GM18951 (cell line): ENCODE results near the gene FABP1.

Source experiments
- POLR2A ChIP-seq: IDR thresholded peaks from 4 replicates; pipeline ENCODE4 v1.6.1; 2011; ENCODE audit warnings: mild to moderate bottlenecking; ENCODE audit not compliant: insufficient read length, insufficient read depth; ENCODE audit errors: extremely low read depth
- in situ Hi-C: fragments of 300-500 bp; cut with MboI; formaldehyde crosslinking; loops from one replicate; pipeline ENCODE4 v1.12.0; 2022; ENCODE audit warnings: low sequenced_read_pairs, mixed read lengths, inconsistent platforms; ENCODE audit not compliant: unreplicated experiment

FABP1 gene

DNA sequence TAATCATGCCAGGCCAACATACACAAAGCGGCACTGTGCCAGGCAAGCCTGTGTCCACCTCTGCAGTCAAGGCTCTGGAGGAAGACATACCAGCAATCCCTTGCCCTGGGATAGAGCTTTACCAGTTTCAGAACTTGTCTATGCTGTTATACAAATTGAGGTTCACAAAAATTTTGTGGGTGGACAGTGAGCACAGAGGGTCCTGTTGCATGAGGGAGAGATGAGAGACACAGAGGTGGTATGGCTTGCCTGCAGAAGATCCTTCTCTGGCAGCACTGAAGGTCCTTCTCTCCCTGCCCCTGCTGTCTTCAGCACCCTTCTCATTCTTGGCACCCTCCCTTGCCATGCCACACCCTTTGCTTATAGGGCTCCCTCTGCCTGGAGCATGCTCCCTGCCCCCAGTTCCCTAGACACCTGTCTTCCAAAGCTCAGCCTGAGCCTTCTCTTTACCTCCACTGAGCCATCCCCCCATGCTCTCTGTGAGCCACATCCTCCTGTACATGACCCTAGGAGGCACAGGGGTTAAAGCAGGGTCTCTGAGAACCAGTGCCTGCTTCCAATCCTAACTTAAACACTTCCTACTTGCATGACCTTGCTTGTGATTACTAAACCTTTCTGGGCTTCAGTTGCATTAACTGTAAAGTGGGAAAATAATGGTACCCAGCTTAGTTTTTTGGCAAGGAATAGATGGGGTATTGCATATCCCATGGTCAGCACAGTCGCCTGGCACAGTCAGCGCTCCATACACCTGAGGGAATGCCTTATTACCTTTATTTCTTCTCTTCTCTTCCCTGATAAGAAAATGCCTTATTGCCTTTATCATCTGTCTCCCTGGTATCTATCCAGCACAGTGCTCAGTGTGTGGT lies 857 bp downstream of the FABP1 start:
- in situ Hi-C loops, result no loop called here
- TF ChIP-seq POLR2A, result no peak

DNA sequence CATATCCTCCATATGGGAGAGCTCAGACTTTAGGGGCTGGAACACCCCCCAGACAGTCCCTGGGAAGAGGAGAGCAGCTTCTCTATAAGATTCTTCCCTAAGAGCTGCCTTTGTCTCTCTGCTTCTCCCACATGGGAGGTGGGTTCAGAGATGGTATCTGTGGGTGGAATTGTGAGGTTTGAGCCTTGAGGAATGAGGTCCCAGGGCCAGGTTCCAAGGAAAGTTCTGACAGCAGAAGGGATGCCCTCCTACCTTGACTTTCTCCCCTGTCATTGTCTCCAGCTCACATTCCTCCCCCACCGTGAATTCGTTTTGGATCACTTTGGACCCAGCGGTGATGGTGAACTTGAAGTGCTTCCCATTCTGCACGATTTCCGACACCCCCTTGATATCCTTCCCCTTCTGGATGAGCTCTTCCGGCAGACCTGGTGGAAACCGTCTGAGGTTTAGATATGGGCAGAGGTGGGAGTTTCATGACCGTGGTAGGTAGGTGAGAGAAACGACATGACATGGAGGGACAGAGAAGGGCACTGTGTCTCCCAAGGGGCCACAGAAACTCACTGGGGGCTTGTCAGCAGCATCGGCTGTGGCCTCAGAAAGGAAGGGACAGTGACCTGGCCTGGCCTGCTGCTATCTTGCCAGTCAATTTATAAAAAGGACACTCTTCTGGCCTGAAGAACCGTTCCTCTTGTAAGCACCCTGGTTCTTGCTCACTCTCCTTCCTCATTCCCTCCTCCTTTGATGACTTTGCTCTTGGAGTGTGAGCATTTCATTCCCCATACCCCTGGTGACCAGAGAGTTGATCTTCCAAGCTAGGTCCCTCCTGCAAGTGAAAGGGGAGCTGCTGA lies 1.7 kb downstream of the FABP1 start:
- in situ Hi-C loops, result no loop called here
- no peak for TF ChIP-seq POLR2A

DNA sequence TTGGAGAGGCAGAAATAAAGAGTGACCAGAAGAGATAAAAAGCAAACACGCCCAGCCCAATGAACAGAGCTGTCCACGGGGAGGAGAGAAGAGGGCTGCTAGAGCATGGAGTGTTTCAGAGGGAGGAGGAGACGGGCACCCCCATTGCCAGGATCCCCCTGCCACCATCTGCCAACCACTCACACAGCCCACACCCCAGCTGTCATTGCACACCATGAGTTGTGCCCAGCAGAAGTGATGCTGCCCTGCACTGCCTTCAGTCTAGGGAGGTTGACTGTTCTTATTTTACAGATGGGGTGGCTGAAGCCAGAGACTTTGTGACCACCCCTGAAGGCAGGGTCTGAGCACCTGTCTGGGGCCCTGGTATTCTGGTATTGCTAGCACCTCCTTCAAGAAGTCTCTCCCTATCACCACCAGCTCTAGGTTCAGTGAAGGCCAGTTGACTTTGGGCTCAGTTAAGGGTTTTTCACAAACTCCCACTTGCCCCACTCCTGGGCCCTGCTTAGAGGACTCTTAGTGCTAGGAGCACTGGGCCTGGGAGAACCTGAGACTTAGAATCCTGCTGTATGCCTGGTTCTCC lies 2.4 kb downstream of the FABP1 start:
- TF ChIP-seq POLR2A, result no peak
- in situ Hi-C loops, result no loop called here

DNA sequence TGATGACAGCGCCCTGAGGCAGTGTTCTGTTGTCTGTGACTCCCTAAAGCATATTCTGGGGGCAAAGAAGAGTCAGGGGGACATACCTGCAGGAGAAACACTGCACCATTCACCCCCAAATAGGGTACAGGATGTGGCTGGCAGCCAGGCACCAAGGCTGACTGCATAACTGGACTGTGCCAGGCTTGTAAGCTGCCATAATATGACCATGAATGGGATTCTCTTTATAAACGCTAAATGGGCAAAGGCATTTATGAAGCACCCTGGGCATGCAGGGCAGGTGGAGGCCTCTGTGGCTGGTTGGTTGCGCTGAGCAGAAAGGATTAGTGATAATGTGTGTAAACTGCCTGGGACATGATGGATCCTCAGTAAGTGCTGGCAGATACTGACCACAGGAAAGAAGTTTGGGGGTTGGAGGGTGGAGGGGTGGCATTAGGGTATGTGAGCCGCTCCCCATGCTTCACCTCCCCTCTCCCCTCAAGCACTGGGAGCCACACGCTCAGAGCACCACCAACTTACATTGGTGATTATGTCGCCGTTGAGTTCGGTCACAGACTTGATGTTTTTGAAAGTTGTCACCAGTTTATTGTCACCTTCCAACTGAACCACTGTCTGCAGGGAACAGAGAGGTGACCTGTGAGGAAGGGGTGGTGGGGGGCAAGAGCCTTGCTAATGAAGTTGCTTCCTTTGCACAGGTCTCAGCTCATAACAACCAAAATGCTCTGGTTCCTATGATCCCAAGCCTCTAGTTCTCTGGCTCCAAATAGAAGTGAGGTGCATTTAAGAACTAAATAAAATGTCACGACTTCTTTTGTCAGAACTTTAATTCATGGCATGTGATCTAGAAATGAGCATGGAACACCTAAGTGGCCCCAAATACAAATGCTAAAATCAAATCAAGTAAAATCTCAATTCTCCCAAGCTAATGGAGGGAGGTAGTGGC lies 3.6 kb downstream of the FABP1 start:
- in situ Hi-C loops, result no loop called here
- TF ChIP-seq POLR2A, result no peak

DNA sequence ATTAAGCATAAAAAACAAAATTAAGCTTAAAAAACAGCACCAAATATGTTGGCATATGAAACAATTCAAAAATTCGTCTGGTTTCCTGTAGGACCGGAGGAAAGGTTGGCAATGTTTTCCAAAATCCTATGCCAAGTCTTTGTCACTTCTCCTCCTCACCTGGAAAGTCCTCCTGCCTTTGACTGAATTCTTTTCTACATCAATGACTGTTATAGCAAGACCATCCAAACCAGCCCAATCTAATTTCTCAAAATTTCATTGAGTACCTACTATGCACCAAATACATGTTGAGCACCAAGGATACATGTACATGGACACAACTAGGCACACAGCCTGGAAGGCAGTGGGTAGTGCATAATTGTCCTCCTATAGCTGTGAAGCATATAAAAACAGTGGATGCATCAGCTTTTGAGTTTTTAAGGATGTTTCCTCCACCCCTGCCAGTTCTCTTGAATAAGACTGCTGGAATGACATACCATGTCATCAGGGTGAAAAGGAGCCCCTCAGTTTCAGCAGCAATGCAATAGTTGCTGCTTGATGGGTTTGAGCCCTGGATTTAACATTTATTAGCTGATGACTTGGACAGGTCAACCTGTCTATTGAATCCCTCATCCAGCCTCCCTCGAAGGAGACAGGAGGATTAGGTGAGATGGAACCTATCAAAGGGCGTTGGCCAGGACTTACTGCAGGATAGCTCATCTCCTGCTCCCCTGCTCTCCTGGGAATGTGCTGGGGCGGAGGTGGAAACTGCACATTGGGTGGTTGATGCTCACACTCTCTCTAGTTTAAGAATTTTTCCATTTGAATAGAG lies 4.5 kb downstream of the FABP1 start:
- in situ Hi-C loops, result no loop called here
- TF ChIP-seq POLR2A, result no peak

DNA sequence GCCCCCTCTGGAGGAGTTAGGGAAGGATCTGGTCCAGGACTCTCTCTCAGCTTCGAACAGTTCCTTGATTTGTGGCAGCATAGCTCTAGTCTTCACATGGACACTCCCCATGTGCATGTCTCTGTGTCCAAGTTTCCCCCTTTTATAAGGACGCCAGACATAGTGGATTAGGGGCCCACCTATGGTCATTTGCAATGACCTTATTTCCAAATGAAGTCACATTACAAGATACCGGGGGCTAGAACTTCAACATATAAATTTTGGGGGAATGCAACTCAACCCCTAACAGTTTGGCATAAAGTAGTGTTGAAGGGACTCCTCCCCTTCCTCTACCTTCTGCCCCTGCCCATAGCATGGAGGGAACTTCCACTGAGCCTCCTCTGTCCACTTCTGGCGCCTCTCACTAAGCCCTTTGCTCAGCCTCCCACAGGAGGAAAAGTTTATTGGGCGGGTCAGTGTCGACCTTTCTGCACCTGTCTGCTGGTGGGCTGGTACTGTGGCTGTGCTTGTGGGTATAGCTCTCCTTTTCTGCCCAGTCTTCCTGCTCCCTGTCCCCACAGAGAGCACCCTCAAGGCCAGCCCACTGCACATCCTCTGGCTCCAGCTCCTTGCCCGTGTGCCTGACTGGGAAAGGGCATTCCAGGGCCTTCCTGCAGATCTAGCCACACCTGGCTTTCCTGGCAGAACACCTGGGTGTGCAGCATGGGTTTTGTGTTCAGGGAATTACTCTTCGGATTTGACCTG lies 5.5 kb downstream of the FABP1 start:
- no peak for TF ChIP-seq POLR2A
- in situ Hi-C loops, result no loop called here

DNA sequence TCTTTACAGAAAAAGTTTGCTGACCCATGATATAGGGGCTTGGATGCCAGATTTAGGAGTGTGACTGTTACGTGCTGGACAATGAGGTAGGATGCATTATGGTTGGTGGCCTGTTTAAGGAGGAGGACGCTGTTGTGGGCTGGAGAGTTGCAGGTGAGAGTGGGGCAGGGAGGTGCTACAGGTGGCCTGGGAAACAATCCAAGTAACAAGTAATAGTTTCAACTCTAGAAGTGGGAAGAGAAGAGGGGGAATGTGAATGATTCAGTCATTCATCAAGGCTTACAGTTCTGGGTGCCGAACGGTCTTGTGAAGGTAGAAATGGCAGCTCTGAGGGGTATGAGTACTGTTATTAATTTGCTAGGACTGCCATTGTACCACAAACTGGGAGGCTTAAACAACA lies 6.2 kb downstream of the FABP1 start:
- no peak for TF ChIP-seq POLR2A
- in situ Hi-C loops, result no loop called here

DNA sequence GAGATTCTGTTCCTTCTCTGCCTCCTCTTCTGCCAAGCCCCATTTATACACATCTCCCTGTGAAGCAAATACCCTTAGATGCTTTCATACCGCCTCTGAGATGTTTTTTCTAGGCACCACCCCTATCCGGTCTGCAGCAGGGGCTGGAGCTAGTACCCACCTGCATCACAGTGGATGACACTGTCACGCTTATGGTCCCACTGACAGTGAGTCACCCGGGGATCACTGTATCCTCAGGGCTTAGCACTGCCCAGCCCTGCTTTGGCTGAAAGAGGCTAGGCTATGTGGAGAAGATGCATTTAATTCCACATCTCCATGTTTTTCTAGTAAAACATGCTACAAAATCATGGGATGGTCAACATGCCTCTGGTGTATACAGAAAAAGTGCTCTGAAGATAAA lies 9.9 kb downstream of the FABP1 start:
- in situ Hi-C loops, result no loop called here
- no peak for TF ChIP-seq POLR2A

DNA sequence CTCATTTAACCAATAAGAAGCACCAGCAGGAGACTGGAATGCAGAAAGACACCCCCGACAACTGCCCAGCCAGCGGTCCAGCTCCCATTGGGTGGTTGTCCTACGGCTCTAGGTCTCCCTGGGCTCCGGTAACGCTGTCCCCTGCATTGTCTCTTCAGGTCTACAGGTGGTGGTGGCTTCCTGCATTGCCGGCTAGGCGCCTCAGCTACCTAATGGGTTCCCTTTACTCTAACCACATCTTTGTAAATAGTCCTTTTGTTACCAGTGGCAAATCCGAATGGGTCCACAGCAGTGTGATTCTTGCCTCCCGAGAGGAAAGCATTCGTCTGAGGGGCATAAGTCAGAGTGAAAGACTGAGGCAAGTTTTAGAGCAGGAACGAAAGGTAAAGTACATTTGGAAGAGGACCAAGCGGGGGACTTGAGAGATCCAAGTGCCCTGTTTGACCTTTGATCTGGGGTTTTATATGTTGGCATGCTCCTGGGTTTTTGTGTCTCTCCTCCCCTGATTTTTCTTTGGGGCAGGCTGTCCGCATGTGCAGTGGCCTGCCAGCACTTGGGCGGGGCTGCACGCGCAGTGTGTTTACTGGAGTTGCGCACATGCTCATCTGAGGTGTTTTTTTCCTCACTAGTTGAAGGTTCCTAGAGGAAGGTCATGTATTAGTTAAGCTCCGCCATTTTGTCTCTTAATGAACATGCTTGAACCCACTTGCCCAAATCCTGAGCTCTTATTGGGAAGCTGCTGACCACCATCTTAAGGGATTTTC lies 11.0 kb downstream of the FABP1 start:
- TF ChIP-seq POLR2A, result no peak

DNA sequence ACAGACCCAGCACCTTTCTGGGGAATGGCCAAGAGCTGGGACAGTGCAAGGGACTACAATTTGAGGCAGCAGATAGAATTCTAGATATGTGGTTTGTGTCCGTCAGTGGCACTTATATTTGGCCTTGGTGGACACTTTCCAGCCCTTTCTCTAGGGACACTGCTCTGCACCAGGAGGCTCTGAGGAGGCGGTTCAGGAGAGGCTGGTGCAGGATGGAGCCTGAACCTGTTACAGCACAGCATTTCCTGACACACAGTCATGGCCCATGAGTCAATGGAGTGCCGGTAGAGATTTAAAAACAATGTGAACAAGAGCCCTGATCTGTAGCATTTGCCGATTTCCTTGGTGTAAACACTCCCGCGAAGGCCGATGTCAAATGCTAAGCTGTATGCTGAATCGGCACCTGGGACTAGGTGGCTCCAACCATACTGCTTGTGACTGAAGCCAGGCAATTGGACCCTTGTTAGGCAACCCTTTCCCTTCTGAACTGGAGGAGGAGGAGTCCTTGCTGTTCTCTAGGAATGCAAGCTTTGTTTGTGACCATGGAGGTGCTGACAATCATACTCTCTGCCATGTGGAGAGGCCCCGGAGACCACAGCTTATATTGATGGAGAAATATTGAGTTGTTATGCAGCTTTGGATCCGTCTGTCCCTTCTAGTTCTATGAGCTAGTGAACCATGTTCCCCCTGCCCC lies 11.9 kb downstream of the FABP1 start:
- TF ChIP-seq POLR2A, result no peak
- in situ Hi-C loops, result no loop called here

More for the DNA sequence above, 11.0 kb downstream of the FABP1 start:
- in situ Hi-C loops, result no loop called here

DNA sequence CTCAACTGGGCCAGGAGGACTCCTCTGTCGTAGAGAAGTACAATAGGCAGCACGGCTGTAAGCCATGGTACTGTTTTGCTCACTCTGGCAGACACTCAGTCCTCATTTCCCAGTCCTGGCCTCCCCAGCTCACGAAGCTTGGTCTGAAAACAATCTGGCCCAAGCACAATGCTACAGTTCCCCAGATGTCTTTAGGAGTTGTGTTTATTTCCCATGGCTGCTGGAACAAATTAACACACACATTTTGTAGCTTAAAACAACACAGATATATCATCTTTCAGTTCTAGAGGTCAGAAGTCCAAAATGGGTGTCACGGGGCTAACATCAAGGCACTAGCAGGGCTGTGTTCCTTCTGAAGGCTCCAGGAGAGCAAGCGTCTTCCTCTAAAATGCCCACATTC lies 13.0 kb downstream of the FABP1 start:
- in situ Hi-C loops, result no loop called here
- no peak for TF ChIP-seq POLR2A
